Fibroblast of skin of abdomen (primary cell): ENCODE results near the gene LRRC71.
"Not testable (repeated sequence)": the region's sequence is repeated elsewhere in the genome, so short reads cannot be mapped to it uniquely, and the experiment has no call there.

ENCODE experiments used
- DNase-seq: peaks from one replicate; pipeline ENCODE4 v3.0.0-alpha.2; 2013

LRRC71 gene

GRCh38 chr1:156905651-156906050, 14.8 kb upstream of the LRRC71 start:
- DNase-seq, result no peak

DNA sequence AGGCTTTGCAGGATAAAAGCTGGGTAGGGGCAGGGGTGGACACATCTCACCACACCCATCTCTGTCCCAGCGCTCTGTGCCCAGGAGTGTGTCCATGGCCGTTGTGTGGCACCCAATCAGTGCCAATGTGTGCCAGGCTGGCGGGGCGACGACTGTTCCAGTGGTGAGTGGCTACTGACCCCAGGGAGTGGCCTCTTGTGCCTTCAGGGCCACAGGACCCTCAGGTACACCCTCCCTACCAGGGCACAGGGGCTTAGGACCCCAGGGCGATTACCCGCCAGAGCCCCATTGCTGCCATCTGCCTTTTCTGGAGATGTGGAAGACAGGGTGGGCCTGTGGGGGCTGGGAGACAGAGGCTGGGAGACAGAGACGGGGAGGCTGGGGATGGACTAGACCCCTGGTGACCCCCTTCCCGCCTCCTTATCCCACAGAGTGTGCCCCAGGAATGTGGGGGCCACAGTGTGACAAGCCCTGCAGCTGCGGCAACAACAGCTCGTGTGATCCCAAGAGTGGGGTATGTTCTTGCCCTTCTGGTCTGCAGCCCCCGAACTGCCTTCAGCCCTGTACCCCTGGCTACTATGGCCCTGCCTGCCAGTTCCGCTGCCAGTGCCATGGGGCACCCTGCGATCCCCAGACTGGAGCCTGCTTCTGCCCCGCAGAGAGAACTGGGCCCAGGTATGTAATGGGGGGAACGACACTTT, 14.1 kb upstream of the LRRC71 start:
- DNase-seq, result no peak

DNA sequence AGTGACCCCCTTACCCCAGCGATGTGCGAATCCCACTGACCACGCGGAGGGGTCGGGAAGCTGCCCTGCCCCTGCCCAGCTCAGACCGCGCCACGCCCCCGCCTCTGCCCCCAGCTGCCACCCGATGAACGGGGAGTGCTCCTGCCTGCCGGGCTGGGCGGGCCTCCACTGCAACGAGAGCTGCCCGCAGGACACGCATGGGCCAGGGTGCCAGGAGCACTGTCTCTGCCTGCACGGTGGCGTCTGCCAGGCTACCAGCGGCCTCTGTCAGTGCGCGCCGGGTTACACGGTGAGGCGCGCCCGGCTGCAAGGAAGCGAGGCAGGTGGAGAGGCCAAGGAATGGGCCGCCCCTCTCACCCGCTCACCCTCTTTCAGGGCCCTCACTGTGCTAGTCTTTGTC, 11.9 kb upstream of the LRRC71 start:
- DNase-seq, result no peak

DNA sequence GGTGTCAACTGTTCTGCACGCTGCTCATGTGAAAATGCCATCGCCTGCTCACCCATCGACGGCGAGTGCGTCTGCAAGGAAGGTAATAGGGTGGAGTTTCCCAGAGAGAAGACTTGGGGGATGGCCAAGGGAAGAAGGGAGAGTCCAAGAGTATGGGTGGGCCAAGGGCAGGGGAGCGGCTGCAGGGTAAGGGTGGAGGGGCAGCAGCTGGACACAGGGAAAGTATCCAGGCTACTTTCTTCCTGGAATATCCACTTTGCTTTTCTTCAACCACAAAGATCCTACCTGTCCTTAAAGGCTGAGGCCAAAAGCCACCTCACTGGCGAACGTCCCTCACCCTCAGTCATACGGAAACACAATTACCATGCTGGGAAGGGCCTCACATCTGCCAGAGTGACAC, 11.5 kb upstream of the LRRC71 start:
- DNase-seq, result no peak

DNA sequence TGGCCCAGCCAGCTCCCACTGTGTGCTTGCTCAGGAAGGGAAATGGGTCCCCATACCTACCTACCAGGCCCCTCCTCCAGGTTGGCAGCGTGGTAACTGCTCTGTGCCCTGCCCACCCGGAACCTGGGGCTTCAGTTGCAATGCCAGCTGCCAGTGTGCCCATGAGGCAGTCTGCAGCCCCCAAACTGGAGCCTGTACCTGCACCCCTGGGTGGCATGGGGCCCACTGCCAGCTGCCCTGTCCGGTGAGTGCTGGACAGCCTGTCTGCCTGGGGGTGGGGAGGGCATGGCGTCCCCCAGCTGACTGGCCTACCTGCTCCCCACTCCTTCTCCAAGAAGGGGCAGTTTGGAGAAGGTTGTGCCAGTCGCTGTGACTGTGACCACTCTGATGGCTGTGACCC, 10.8 kb upstream of the LRRC71 start:
- no peak for DNase-seq

DNA sequence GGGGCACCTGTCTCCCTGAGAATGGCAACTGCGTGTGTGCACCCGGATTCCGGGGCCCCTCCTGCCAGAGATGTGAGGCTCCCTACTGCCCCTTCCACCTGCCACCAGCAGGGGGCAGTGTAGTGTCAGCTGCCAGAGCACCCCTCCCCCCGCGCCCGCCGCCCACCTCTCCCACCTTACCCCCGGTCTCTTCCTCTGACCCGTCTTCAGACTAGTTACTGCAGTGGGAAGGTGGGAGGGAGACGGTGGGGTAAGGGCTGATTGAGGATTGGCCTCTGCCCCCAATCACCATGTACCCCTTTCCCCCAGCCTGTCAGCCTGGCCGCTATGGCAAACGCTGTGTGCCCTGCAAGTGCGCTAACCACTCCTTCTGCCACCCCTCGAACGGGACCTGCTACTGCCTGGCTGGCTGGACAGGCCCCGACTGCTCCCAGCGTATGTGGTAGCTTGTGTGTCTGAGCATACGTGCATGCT, 10.1 kb upstream of the LRRC71 start:
- no peak for DNase-seq

- DNase-seq, result peak; percentile 55
Measured at GRCh38 chr1:156911577-156912298, 8.7 kb upstream of the LRRC71 start.

DNA sequence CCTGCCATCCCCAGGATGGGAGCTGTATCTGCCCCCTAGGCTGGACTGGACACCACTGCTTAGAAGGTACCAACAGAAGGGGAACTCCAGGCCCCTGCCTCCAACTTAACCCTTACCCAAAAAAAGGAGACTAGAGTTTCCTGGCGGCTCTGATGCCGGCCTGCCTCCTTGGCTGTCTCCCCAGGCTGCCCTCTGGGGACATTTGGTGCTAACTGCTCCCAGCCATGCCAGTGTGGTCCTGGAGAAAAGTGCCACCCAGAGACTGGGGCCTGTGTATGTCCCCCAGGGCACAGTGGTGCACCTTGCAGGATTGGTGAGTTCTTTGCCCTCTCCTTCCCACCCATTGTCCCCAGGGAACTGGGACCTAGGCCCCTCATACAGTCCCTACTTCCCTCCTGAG, 8.1 kb upstream of the LRRC71 start:
- DNase-seq, result no peak

- no peak for DNase-seq
Measured at GRCh38 chr1:156912861-156913808, 7.3 kb upstream of the LRRC71 start.

GRCh38 chr1:156913809-156914387, 6.5 kb upstream of the LRRC71 start:
- DNase-seq, result no peak

- DNase-seq, result peak; percentile 81
Measured at GRCh38 chr1:156914440-156914856, 6.0 kb upstream of the LRRC71 start.

GRCh38 chr1:156921053-156921529, 659 bp downstream of the LRRC71 start:
- no peak for DNase-seq

GRCh38 chr1:156922986-156923669, 2.7 kb downstream of the LRRC71 start:
- DNase-seq, result no peak

GRCh38 chr1:156923670-156924477, 3.4 kb downstream of the LRRC71 start:
- DNase-seq, result no peak

- no peak for DNase-seq
Measured at GRCh38 chr1:156924478-156925153, 4.2 kb downstream of the LRRC71 start.

DNA sequence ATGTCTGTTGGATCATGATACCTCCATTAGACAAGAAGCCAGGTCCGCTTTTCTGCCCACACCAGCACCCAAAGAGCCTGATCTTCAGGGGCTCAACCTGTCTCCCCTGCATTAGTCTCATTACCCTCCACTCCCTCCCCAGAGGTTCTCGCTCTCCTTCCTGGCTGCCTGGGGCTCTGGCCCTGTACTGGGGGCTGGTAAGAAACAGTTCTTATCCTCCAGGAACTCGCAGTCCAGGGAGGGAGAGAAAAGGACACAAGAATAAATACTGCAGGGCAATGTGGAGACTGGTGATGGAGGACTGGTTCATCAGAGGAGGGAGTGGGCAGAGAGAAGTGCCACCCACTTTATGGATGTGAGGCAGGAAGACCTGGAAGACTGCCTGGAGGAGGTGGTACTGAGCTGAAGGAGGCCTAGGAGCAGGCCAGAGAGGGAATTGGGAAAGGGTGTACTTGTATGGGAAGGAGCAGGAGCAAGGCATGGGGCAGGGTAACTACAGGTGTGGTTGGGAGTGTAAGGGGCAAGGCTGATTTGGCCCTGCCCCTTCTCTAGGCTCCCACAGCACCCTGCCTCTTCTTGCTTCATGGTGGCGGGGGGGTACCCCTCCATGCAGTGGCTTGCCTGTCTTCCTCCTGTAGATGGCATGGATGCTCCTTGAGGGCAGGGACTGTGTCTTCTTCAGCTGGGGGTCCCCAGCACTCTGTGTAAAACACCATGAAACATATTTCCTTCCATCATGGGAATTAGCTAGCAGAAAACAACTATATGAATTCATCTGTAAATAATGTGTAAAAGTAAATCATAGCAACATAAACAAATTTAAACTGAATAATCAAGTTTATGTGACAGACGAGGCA, 5.0 kb downstream of the LRRC71 start:
- DNase-seq, result no peak

DNA sequence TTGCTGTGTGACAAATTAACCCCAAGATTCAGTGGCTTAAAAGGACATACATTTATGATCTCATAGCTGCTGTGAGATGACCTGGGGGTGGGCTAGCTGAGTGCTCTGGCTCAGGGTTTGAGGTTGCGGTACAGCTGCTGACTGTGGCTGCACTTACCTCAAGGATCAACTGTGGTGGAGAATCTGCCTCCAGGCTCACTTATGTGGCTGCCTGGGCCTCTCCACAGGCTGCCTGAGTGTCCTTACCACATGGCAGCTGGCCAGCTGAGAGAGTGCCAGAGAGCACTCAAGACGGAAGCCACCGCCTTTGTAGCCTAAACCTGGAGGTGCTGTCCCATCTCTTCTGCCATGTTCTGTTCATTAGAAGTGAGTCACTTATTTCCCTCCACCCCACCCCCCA, 5.7 kb downstream of the LRRC71 start:
- peak; percentile 73 for DNase-seq

GRCh38 chr1:156926695-156927094, 6.3 kb downstream of the LRRC71 start:
- DNase-seq, result not testable (repeated sequence)
